KMS-11 (cell line): ENCODE measurements around the gene MVB12B.
A peak's percentile ranks its signal among the peaks of the same experiment; 100 is the strongest.

Source experiments
- H2AFZ ChIP-seq: fragments of 200-600 bp; sonication (generic); 2 replicates; pipeline ENCODE4 v1.6.1; 2016; ENCODE audit warnings: antibody characterized with exemption, mixed run types, low read depth
- H3K27ac ChIP-seq: fragments of 200-600 bp; sonication (generic); 2 replicates; pipeline ENCODE4 v1.6.1; 2016; ENCODE audit warnings: mild to moderate bottlenecking, mixed run types
- H3K27me3 ChIP-seq: fragments of 200-600 bp; sonication (generic); 2 replicates; pipeline ENCODE4 v1.6.1; 2017; ENCODE audit warnings: mild to moderate bottlenecking, low read depth, mixed run types, moderate library complexity; ENCODE audit not compliant: insufficient read depth
- H3K36me3 ChIP-seq: fragments of 200-600 bp; sonication (generic); 2 replicates; pipeline ENCODE4 v1.6.1; 2017; ENCODE audit warnings: mild to moderate bottlenecking, mixed run types; ENCODE audit not compliant: insufficient read depth
- H3K4me1 ChIP-seq: fragments of 200-600 bp; sonication (generic); 2 replicates; pipeline ENCODE4 v1.6.1; 2016; ENCODE audit warnings: mild to moderate bottlenecking, low read depth, mixed run types; ENCODE audit not compliant: poor library complexity, severe bottlenecking
- H3K4me2 ChIP-seq: fragments of 200-600 bp; sonication (generic); 2 replicates; pipeline ENCODE4 v1.7.0; 2016; ENCODE audit warnings: mild to moderate bottlenecking, mixed run types
- H3K4me3 ChIP-seq: fragments of 200-600 bp; sonication (generic); IDR thresholded peaks from 2 replicates; pipeline ENCODE4 v1.6.1; 2017; ENCODE audit warnings: low read depth, low read length, mixed read lengths; ENCODE audit not compliant: insufficient read depth
- H3K79me2 ChIP-seq: fragments of 200-600 bp; sonication (generic); 2 replicates; pipeline ENCODE4 v1.6.1; 2016; ENCODE audit warnings: low read depth, mixed run types; ENCODE audit not compliant: insufficient read depth
- H3K9ac ChIP-seq: fragments of 200-600 bp; sonication (generic); 2 replicates; pipeline ENCODE4 v1.6.1; 2016; ENCODE audit warnings: mild to moderate bottlenecking, mixed run types
- H4K20me1 ChIP-seq: fragments of 200-600 bp; sonication (generic); 2 replicates; pipeline ENCODE4 v1.6.1; 2016; ENCODE audit warnings: mild to moderate bottlenecking, mixed run types; ENCODE audit not compliant: insufficient read depth
- TF ChIP-seq, protein P1 (sequence below): fragments of 200-600 bp; sonication (generic); conservative IDR thresholded peaks from 2 replicates; pipeline ENCODE4 v1.6.1; 2017; ENCODE audit warnings: low read depth, mild to moderate bottlenecking, antibody characterized with exemption, low read length, moderate library complexity, mixed read lengths

Gene MVB12B

DNA sequence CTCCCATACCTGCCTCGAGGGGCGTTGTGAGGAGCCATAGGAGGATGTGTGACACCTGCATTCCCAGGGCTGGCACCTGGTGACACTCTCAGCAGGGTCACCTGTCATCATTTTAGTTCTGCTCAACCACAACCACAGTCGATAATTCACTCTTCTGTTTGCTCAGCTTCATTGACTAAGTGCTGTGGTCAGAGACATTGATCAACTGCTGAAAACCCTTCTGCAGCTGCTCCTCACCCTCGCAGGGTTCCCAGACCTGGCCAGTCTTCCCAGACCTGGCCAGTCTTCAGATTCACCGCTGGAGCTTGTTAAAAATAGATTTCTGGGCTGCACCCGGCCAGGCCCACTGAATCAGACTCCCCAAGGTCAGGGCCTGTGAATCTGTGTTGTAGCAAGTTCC, 92.8 kb downstream of the MVB12B start:
- Histone ChIP-seq H3K4me1 (peaks cover 59% of the 10 kb centered on the region), H3K36me3 (no peaks in the 10 kb centered on the region), H3K4me2 (peak overlapping the region; percentile 98), H3K4me3 (no peak overlapping the region), H3K27me3 (no peaks in the 10 kb centered on the region), H3K79me2 (no peaks in the 10 kb centered on the region), H3K27ac (peak overlapping the region; percentile 50; the same call in 1 of the 2 replicates), H4K20me1 (no peaks in the 10 kb centered on the region), H3K9ac (no peak overlapping the region), H2AFZ (no peak overlapping the region)
- TF ChIP-seq, protein P1, sequence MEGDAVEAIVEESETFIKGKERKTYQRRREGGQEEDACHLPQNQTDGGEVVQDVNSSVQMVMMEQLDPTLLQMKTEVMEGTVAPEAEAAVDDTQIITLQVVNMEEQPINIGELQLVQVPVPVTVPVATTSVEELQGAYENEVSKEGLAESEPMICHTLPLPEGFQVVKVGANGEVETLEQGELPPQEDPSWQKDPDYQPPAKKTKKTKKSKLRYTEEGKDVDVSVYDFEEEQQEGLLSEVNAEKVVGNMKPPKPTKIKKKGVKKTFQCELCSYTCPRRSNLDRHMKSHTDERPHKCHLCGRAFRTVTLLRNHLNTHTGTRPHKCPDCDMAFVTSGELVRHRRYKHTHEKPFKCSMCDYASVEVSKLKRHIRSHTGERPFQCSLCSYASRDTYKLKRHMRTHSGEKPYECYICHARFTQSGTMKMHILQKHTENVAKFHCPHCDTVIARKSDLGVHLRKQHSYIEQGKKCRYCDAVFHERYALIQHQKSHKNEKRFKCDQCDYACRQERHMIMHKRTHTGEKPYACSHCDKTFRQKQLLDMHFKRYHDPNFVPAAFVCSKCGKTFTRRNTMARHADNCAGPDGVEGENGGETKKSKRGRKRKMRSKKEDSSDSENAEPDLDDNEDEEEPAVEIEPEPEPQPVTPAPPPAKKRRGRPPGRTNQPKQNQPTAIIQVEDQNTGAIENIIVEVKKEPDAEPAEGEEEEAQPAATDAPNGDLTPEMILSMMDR = no peak

DNA sequence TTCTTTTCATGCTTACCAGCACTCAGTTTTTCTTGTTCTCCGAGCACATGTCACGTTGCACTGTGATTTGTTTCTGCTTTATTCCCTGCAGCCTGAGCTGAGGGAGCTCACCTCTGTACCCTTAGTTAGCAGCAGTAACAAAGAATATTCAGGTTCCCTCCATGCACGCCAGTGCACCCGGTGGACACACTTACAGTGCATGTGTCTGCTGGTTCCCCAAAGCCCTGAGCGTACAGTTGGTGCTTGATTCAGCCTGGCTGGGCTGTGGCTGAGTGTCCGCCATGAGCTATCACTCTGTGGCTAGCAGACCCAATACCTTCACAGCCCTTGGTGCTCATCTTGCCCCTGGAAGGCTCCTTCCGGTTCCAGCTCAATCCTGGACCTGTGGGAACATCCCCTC, 93.5 kb downstream of the MVB12B start:
- Histone ChIP-seq H3K4me1 (peaks cover 59% of the 10 kb centered on the region), H3K27ac (peak overlapping the region; percentile 50; the same call in 1 of the 2 replicates), H3K9ac (no peak overlapping the region), H3K4me2 (peak overlapping the region; percentile 98), H3K36me3 (no peaks in the 10 kb centered on the region), H3K79me2 (no peaks in the 10 kb centered on the region), H4K20me1 (no peaks in the 10 kb centered on the region), H3K4me3 (no peak overlapping the region), H3K27me3 (no peaks in the 10 kb centered on the region), H2AFZ (no peak overlapping the region)
- TF ChIP-seq, protein P1 = no peak

DNA sequence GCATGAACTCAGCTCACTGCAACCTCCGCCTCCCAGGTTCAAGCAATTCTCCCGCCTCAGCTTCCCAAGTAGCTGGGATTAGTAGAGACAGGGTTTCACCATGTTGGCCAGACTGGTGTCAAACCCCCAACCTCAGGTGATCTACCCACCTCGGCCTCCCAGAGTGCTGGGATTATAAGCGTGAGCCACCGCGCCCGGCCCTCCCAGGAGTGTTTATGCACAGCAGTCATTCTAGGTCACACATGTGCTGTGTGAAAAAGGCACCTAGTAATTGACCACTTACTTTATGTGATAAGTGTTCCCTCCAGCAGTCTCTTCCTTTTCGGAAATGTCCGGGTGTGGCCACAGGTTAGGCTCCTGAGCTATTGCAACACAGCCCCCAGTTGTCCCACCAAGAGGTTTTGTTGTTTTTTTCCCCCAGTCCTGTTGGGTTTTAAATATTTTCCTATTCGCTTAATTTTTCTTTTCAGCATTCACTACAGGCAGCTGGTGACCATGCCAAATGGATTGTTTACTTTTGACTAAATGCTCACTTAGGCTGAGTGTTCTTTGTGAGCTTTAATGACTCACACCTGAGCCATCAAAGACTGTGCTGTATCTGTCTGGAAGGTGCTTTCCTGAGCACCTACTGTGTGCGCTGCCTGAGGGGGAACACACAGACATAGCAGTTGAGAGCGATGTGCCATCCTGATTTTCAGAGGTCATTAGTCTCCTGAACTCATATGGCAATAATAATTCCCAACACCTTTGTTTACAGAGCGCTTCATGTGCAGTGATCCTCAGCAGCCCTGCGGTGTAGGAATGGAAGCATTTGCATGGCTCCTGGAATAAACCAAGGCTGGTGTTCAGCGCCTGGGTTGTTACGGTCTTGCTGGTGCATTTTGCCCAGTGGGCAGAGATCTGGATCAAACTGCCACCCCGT, 94.3 kb downstream of the MVB12B start:
- TF ChIP-seq, protein P1 = no peak
- Histone ChIP-seq H4K20me1 (no peaks in the 10 kb centered on the region), H3K36me3 (no peaks in the 10 kb centered on the region), H3K4me1 (peaks cover 59% of the 10 kb centered on the region), H3K4me3 (no peak overlapping the region), H3K9ac (no peak overlapping the region), H3K4me2 (peak overlapping the region; percentile 98; the same call in 1 of the 2 replicates), H3K79me2 (no peaks in the 10 kb centered on the region), H3K27ac (no peak overlapping the region), H3K27me3 (no peaks in the 10 kb centered on the region), H2AFZ (no peak overlapping the region)

DNA sequence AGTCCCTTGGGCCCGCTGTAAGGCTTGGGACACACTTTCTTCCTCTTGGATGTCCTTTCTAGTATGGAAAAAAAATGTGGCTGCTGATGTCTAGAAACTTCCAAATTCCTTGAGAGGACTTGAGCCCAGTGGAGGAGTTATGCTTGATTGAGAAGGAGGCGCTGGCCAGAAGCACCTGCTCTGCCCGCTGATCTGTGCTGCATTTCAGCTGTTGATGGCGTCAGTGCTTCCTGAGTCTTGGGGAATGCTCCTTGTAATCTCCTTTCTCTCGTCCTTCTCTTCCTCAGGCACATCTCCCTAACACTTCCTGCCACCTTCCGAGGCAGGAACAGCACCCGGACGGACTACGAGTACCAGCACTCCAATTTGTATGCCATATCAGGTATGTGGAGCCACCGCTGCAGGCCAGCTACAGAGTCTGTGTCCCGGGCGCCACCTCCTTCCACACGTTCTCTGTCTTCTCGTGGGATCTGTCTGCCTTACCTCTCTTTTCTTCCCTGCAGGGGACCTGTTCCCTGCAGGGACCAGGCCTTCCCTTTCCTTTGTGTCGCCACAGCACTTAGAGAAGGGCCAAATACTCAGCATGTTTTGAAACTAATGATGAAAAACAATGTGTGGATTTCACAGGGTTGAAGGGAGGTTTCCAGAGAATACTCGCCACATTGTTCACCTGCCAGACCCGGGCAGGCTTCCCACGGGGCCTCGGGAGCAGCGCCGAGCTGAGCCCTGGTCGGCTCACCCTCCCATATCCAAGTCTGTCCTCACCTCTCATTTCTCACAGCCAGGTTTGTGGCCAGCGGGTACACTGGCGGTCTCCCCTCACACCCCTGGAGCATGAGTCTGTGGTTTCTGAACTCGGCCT, 95.2 kb downstream of the MVB12B start:
- H3K9ac ChIP-seq = no peak overlapping the region
- H3K36me3 ChIP-seq = no peaks in the 10 kb centered on the region
- H3K4me2 ChIP-seq = peak overlapping the region; percentile 98; the same call in 1 of the 2 replicates
- H3K79me2 ChIP-seq = no peaks in the 10 kb centered on the region
- peaks cover 50% of the 10 kb centered on the region for H3K4me1 ChIP-seq
- no peaks in the 10 kb centered on the region for H4K20me1 ChIP-seq
- H2AFZ ChIP-seq = no peak overlapping the region
- TF ChIP-seq, protein P1 = no peak
- H3K27ac ChIP-seq = no peak overlapping the region
- no peaks in the 10 kb centered on the region for H3K27me3 ChIP-seq
- no peak overlapping the region for H3K4me3 ChIP-seq
